ENCODE results near the gene PGS1. TPM values are rescaled to one million over a fixed set of nuclear protein-coding genes. Genes with fewer than 3 reads are reported as not detected.

Gene PGS1
- total RNA-seq, 1 donor from 2014 or later, result 45.2 TPM

GRCh38 chr17:78349891-78350642 is 28.4 kb upstream of the PGS1 start:
- Mint-ChIP-seq H3K4me3 (no peak overlapping the region), H3K27ac (no peak overlapping the region), H3K27me3 (ENCODE audit: insufficient read depth, low read depth) (peaks cover 12% of the 10 kb centered on the region), H3K4me1 (peaks cover 39% of the 10 kb centered on the region), H3K36me3 (no peaks in the 10 kb centered on the region), H3K9me3 (no peaks in the 10 kb centered on the region)
- Histone ChIP-seq H3K79me2 (ENCODE audit: low read depth) (no peaks in the 10 kb centered on the region), H2AFZ (replicated peaks) (no peak overlapping the region), H3K4me2 (no peak overlapping the region), H3F3A (ENCODE audit: low read depth) (peaks cover 39% of the 10 kb centered on the region), H3K36me3 (no peaks in the 10 kb centered on the region), H3K4me1 (peaks cover 24% of the 10 kb centered on the region), H4K20me1 (ENCODE audit: low read depth) (peaks cover 19% of the 10 kb centered on the region), H3K27me3 (peaks cover 39% of the 10 kb centered on the region), H3K27ac (no peak overlapping the region), H3K4me3 (no peak overlapping the region), H3K9me3 (ENCODE audit: low read depth) (no peaks in the 10 kb centered on the region), H3K9ac (no peak overlapping the region)
- no peak for TF ChIP-seq EZH2phosphoT487 (IDR thresholded peaks at IDR 0.05)
- TF ChIP-seq CTCF (IDR thresholded peaks at IDR 0.05), result no peak
- no peak for TF ChIP-seq EZH2 (IDR thresholded peaks at IDR 0.05)
- no peak for DNase-seq (ENCODE audit: low spot score)

- peak overlapping the region; percentile 71 for H2AFZ ChIP-seq (replicated peaks)
These were observed 26.9 kb upstream of the PGS1 start for GRCh38 chr17:78351449-78352006.

GRCh38 chr17:78353834-78354233 is 24.6 kb upstream of the PGS1 start:
- DNase-seq (ENCODE audit: low spot score), result no peak
- H4K20me1 ChIP-seq (ENCODE audit: low read depth), result peaks cover 56% of the 10 kb centered on the region
- H3K4me2 ChIP-seq, result peak overlapping the region; percentile 85
- H3K27ac ChIP-seq, result peak overlapping the region; percentile 73
- H3K4me3 ChIP-seq, result peak overlapping the region; percentile 54
- no peak overlapping the region for H3K9ac ChIP-seq
- peaks cover 14% of the 10 kb centered on the region for H3K79me2 ChIP-seq (ENCODE audit: low read depth)
- peak overlapping the region; percentile 83 for H3K4me3 Mint-ChIP-seq
- peaks cover 52% of the 10 kb centered on the region for H3K4me1 ChIP-seq
- no peak overlapping the region for H2AFZ ChIP-seq (replicated peaks)
- H3K36me3 ChIP-seq, result no peaks in the 10 kb centered on the region
- no peaks in the 10 kb centered on the region for H3K9me3 ChIP-seq (ENCODE audit: low read depth)
- H3K27ac Mint-ChIP-seq, result no peak overlapping the region
- H3F3A ChIP-seq (ENCODE audit: low read depth), result peaks cover 49% of the 10 kb centered on the region
- H3K27me3 ChIP-seq, result peaks cover 51% of the 10 kb centered on the region
- H3K27me3 Mint-ChIP-seq (ENCODE audit: insufficient read depth, low read depth), result peaks cover 9% of the 10 kb centered on the region
- peaks cover 3% of the 10 kb centered on the region for H3K36me3 Mint-ChIP-seq
- TF ChIP-seq EZH2 (IDR thresholded peaks at IDR 0.05), result no peak
- no peak for TF ChIP-seq CTCF (IDR thresholded peaks at IDR 0.05)
- H3K9me3 Mint-ChIP-seq, result no peaks in the 10 kb centered on the region
- H3K4me1 Mint-ChIP-seq, result peaks cover 67% of the 10 kb centered on the region

More at GRCh38 chr17:78351449-78352006, 26.9 kb upstream of the PGS1 start:
- H3K4me3 Mint-ChIP-seq, result peak overlapping the region; percentile 77
- H3K27me3 ChIP-seq, result peaks cover 39% of the 10 kb centered on the region
- H3K9me3 ChIP-seq (ENCODE audit: low read depth), result no peaks in the 10 kb centered on the region
- peaks cover 48% of the 10 kb centered on the region for H3K4me1 Mint-ChIP-seq
- peaks cover 33% of the 10 kb centered on the region for H4K20me1 ChIP-seq (ENCODE audit: low read depth)
- peak; percentile 84 for DNase-seq (ENCODE audit: low spot score)
- peaks cover 32% of the 10 kb centered on the region for H3K4me1 ChIP-seq
- peaks cover 9% of the 10 kb centered on the region for H3K27me3 Mint-ChIP-seq (ENCODE audit: insufficient read depth, low read depth)
- peak overlapping the region; percentile 6 for H3K27ac ChIP-seq
- peak overlapping the region; percentile 85 for H3K4me2 ChIP-seq
- H3K4me3 ChIP-seq, result peak overlapping the region; percentile 54
- H3K27ac Mint-ChIP-seq, result peak overlapping the region; percentile 83
- no peaks in the 10 kb centered on the region for H3K9me3 Mint-ChIP-seq
- no peaks in the 10 kb centered on the region for H3K36me3 ChIP-seq
- H3K36me3 Mint-ChIP-seq, result no peaks in the 10 kb centered on the region
- H3K9ac ChIP-seq, result no peak overlapping the region
- H3F3A ChIP-seq (ENCODE audit: low read depth), result peaks cover 49% of the 10 kb centered on the region
- no peak for TF ChIP-seq EZH2phosphoT487 (IDR thresholded peaks at IDR 0.05)
- TF ChIP-seq CTCF (IDR thresholded peaks at IDR 0.05), result no peak
- TF ChIP-seq EZH2 (IDR thresholded peaks at IDR 0.05), result no peak
- H3K79me2 ChIP-seq (ENCODE audit: low read depth), result no peaks in the 10 kb centered on the region
